GM21447 (cell line): Measurements from ENCODE around the gene PRSS8.

Experiments used
- ATAC-seq: cut with Tn5 transposase; IDR thresholded peaks from one replicate; pipeline ENCODE4 v1.9.1; 2021; ENCODE audit not compliant: unreplicated experiment

Gene PRSS8

DNA sequence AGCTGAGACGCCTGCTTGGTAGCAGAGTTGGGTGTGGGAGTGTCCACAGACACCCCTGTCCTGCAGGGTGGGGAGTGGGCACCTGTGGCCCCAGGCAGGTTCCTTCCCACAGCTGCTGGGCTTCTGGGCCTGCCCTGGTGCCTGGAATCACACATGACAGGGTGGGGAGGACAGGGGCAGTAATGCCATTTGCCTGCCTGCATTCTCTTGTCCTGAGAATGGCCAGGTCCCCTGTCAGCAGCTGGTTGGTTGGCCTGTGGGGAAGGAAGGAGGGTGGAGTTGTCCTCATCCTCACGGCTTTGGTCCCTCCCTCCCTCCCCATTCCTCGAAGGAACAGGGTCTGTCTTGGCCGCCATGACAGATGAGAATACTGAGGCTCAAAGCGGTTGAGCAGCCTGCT, 52.0 kb downstream of the PRSS8 start:
- no peak for ATAC-seq

- no peak for ATAC-seq
Measured at GRCh38 chr16:31083081-31083480, 52.4 kb downstream of the PRSS8 start.

GRCh38 chr16:31082368-31083045, 53.0 kb downstream of the PRSS8 start:
- ATAC-seq = no peak
